BE2C (cell line): Measurements from ENCODE around the gene MRPL37.
"Not testable (repeated sequence)": the region's sequence is repeated elsewhere in the genome, so short reads cannot be mapped to it uniquely, and the experiment has no call there.

ENCODE experiments used
- DNase-seq: peaks from one replicate; pipeline ENCODE4 v3.0.0-alpha.2; 2020
- H3K27me3 ChIP-seq: fragments of 250-450 bp; sonication (Bioruptor Pico); 2 replicates; pipeline ENCODE4 v1.5.1; 2020; ENCODE audit warnings: mild to moderate bottlenecking
- H3K36me3 ChIP-seq: fragments of 250-450 bp; sonication (Bioruptor Pico); 2 replicates; pipeline ENCODE4 v1.5.1; 2020; ENCODE audit warnings: mild to moderate bottlenecking
- H3K4me1 ChIP-seq: fragments of 250-450 bp; sonication (Bioruptor Pico); 2 replicates; pipeline ENCODE4 v1.5.1; 2020
- H3K4me3 ChIP-seq: 2 replicates; pipeline ENCODE4 v1.5.1; 2011; ENCODE audit warnings: low read depth, low read length
- H3K9me3 ChIP-seq: fragments of 250-450 bp; sonication (Bioruptor Pico); 2 replicates; pipeline ENCODE4 v1.5.1; 2020
- TF ChIP-seq, protein P1 (sequence below): IDR thresholded peaks from 2 replicates; pipeline ENCODE4 v1.5.1; 2012; ENCODE audit warnings: mild to moderate bottlenecking, low read depth, low read length

Gene MRPL37

DNA sequence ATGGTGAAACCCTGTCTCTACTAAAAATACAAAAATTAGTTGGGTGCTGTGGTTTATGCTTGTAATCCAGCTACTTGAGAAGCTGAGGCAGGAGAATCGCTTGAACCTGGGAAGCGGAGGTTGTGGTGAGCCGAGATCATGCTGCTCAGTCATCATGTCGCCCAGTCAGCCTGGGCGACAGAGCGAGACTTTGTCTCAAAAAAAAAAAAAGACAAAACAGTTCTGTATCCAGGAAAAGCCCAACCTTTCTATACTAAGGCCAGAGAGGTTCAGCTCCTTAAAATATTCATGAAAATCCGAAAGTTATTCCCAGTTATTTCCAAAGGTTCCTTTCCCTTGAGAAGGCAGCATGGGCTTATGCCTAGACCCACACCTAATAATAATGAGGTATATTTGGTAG, 4.2 kb downstream of the MRPL37 start:
- Histone ChIP-seq H3K27me3 (no peaks in the 10 kb centered on the region), H3K4me3 (no peak overlapping the region), H3K36me3 (peaks cover 12% of the 10 kb centered on the region), H3K9me3 (no peaks in the 10 kb centered on the region), H3K4me1 (no peaks in the 10 kb centered on the region)
- TF ChIP-seq, protein P1, sequence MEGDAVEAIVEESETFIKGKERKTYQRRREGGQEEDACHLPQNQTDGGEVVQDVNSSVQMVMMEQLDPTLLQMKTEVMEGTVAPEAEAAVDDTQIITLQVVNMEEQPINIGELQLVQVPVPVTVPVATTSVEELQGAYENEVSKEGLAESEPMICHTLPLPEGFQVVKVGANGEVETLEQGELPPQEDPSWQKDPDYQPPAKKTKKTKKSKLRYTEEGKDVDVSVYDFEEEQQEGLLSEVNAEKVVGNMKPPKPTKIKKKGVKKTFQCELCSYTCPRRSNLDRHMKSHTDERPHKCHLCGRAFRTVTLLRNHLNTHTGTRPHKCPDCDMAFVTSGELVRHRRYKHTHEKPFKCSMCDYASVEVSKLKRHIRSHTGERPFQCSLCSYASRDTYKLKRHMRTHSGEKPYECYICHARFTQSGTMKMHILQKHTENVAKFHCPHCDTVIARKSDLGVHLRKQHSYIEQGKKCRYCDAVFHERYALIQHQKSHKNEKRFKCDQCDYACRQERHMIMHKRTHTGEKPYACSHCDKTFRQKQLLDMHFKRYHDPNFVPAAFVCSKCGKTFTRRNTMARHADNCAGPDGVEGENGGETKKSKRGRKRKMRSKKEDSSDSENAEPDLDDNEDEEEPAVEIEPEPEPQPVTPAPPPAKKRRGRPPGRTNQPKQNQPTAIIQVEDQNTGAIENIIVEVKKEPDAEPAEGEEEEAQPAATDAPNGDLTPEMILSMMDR: no peak
- DNase-seq: no peak

DNA sequence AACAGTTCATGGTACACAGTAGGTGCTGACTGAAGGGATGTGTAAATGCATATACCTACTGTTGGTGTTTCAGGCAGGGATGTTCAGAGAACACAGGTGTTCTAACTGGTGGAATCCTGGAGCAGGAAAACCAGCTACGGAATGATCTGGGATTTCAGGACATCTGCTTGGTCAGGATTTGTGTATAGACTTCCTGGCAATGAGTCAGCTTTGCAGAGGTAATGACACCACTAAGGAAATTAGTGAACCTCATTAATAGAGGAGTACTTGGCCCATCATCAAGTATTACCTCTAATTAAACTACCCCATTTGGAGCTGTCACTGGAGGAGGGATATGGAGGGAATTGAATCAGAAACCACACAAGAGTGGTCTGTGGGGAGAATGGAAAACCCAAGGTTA, 7.3 kb downstream of the MRPL37 start:
- Histone ChIP-seq H3K27me3 (no peaks in the 10 kb centered on the region), H3K9me3 (no peaks in the 10 kb centered on the region), H3K4me3 (no peak overlapping the region), H3K36me3 (peaks cover 20% of the 10 kb centered on the region), H3K4me1 (no peaks in the 10 kb centered on the region)
- TF ChIP-seq, protein P1: no peak
- DNase-seq: no peak

DNA sequence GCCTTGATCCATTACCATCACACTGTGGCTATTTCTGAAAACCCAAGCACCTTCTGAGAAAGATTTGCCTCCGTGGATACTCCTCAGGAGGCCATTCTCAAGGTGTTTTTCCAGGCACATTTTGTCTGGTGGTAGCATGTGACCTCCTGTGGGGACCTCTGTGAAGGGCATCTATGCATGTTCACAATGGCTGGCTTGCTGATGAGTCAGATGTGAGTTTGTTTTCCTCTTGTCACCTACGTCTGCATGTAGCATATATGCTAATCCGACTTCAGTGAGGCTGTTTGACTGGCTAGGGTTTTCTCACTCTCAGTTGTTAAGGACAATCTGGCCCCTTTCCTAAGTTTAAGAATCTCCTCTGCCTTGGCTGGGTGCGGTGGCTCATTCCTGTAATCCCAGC, 7.9 kb downstream of the MRPL37 start:
- not testable (repeated sequence) for H3K4me1 ChIP-seq, H3K27me3 ChIP-seq, H3K9me3 ChIP-seq, H3K4me3 ChIP-seq, DNase-seq
- H3K36me3 ChIP-seq: peaks cover 20% of the 10 kb centered on the region

DNA sequence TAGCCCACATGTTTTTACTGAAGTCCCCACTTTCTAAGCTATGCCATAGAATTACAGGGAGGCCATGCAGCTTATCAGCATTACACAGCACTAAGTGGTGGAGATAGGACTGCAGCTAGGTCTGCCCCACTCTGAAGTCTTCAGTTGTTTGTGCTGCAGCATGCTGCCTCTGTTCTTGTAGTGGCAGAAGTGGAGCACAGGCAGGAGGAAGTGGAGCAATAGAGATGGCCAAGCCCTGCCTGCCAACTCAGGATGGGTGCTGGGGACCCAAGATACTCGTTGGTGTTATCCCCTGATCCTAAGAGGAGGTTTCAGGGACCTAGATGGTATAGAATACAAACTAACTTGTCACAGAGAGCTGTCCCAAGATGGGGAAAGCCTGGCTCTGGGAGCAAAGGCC, 12.9 kb downstream of the MRPL37 start:
- Histone ChIP-seq H3K36me3 (peaks cover 38% of the 10 kb centered on the region), H3K9me3 (no peaks in the 10 kb centered on the region), H3K4me3 (no peak overlapping the region), H3K27me3 (no peaks in the 10 kb centered on the region), H3K4me1 (no peaks in the 10 kb centered on the region)
- DNase-seq: no peak
- TF ChIP-seq, protein P1: no peak

DNA sequence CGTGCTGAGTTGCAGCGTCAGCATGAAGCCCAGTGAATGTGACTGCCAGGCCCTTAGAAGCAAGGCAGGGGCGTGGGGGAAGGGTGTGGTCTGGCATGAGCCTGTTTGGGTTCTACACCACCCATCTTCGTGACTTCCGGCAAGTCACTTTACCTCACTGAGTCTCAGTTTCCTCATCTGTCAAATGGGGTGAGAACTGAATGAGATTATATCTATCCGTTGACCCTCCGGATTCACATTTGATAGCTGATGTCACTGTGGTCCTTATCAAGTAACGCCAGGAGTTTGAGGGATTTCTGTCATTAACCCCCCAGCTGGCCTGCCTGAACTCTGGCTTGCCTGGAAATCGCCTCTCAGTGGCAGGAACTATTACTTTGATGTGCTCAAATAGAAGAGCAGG, 15.6 kb downstream of the MRPL37 start:
- no peak overlapping the region for H3K4me3 ChIP-seq
- peaks cover 40% of the 10 kb centered on the region for H3K36me3 ChIP-seq
- no peaks in the 10 kb centered on the region; the same call in 1 of the 2 replicates for H3K4me1 ChIP-seq
- DNase-seq: no peak
- TF ChIP-seq, protein P1: no peak
- H3K27me3 ChIP-seq: no peaks in the 10 kb centered on the region
- no peaks in the 10 kb centered on the region for H3K9me3 ChIP-seq

DNA sequence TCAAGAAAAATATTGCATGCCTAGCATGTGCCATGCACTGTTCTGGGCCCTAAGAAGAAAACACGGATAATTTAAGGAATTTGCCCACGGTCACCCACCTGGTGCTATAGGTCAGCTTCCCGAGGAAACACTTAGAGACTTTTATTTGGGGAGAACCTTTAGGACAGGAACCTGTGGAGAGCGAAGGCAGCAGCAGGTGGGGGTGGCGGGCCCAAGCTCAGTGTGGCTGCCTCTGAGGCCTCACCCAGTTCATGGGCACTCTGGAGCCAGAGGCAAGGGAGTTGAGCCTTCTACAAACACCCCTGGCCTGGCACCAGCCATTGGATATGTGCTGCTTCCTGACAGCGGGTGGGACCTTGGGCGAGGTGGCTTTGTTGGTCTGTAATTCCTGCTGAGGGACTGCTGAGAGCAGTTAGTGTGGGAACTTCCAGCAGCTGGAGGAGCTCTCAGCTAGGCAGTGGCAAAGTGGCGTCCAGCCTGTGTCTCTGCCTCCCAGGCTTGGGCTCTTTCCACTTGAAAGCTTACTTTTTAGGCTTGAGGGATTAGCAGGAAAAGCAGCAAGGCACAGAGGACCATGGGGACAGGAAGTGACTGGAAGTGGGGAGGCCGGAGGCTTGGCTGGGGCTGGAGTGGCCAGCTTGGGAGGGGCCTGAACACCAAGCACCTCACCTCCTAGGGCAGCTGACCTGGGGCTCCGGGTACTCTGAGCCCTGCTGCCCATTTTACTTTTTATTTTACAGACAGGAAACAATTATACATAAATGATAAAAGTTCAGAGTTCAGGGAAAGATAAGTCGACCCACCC, 19.1 kb downstream of the MRPL37 start:
- peaks cover 6% of the 10 kb centered on the region for H3K4me1 ChIP-seq
- no peaks in the 10 kb centered on the region for H3K9me3 ChIP-seq
- no peaks in the 10 kb centered on the region for H3K27me3 ChIP-seq
- no peak overlapping the region for H3K4me3 ChIP-seq
- TF ChIP-seq, protein P1: no peak
- H3K36me3 ChIP-seq: peaks cover 33% of the 10 kb centered on the region
- DNase-seq: no peak

DNA sequence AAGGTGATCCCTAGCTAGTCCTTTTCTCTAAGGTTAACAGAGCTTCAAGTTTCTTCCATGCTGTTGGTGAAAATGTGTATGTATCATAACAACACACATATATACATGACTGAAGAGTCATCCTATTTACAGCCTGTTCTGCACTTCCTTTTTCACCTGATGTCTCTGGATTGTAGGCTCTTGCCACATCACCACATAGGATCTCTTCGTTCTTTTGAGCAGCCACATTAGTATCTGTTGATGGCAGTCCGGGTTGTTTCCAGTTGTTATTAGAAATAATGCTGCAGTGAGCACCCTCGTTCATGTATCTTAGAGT, 19.7 kb downstream of the MRPL37 start:
- Histone ChIP-seq H3K9me3 (no peaks in the 10 kb centered on the region), H3K27me3 (no peaks in the 10 kb centered on the region), H3K4me3 (no peak overlapping the region), H3K36me3 (peaks cover 33% of the 10 kb centered on the region), H3K4me1 (peaks cover 6% of the 10 kb centered on the region)
- no peak for DNase-seq
- TF ChIP-seq, protein P1: no peak
